DOHH2 (cell line): Measurements from ENCODE around the gene NRXN3.

Experiments used
- EZH2phosphoT487 ChIP-seq: fragments of 200-600 bp; sonication (generic); IDR thresholded peaks from 2 replicates; pipeline ENCODE4 v1.6.1; 2017; ENCODE audit warnings: borderline replicate concordance, mild to moderate bottlenecking, antibody characterized with exemption, low read length, moderate library complexity, mixed read lengths
- TF ChIP-seq, protein P1 (sequence below): fragments of 200-600 bp; sonication (generic); IDR thresholded peaks from one replicate; pipeline ENCODE4 v1.5.1; 2014; ENCODE audit warnings: antibody characterized with exemption, mild to moderate bottlenecking, low read depth, low read length; ENCODE audit not compliant: poor library complexity, severe bottlenecking

DNA sequence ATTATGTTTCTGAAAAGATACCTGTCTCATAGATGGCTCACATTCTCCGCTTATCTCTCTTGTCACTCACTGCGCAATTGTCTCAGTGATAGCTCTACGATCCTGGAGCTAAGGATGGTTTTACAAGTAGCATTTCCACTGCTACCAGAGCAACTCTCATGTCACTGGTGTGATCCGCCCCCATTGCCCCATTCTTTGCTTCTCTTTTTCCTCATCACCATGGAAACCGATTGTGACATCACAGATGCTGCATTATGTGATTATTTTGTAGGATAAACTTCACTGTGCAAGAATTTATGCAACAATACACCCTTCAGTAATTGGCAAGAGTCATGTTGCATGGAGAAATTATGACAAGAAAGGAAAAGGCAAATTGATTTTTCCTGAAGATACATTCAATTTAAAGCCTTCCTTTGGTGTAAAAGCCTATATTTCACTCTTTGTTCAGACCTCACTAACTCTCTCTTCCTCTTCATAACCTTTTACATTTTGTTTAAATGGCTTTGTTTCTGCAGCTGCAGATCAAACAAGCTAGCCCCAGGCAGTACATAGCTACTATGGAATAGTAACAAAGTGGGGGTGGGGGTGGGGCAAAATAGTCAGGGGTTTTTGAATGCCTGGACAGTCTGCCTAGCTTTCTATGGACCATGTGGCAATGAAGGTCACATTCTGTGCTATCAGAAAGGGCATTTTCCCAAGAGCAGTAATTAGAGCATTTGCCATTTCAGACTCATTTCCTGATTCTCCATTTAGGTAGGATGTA lies 539.8 kb downstream of the NRXN3 start:
- TF ChIP-seq, protein P1, sequence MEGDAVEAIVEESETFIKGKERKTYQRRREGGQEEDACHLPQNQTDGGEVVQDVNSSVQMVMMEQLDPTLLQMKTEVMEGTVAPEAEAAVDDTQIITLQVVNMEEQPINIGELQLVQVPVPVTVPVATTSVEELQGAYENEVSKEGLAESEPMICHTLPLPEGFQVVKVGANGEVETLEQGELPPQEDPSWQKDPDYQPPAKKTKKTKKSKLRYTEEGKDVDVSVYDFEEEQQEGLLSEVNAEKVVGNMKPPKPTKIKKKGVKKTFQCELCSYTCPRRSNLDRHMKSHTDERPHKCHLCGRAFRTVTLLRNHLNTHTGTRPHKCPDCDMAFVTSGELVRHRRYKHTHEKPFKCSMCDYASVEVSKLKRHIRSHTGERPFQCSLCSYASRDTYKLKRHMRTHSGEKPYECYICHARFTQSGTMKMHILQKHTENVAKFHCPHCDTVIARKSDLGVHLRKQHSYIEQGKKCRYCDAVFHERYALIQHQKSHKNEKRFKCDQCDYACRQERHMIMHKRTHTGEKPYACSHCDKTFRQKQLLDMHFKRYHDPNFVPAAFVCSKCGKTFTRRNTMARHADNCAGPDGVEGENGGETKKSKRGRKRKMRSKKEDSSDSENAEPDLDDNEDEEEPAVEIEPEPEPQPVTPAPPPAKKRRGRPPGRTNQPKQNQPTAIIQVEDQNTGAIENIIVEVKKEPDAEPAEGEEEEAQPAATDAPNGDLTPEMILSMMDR: no peak
- TF ChIP-seq EZH2phosphoT487: no peak
